ENCODE measurements around the gene RUNDC3A.

DNA sequence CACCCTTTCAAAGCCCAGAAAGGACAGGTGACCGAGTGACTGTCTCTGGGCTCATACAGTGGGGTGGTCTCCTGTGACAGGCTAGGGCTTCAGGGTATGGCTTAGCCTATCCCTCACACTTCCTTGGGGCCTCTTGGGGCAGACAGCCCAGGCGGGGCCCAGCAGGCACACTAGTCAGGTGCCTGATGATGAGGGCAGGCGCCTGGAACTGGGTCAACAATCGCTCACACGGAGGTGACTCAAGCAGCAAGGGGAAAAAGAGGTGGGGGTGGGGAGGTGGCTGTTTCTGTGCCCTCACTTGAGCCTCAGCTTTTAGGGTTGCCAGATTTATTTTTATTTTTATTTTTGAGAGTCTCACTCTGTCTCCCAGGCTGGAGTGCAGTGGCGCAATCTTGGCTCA is 30.3 kb downstream of the RUNDC3A start:
- TF ChIP-seq CTCF (IDR thresholded peaks at IDR 0.05; ENCODE audit: insufficient read depth, low read length, poor library complexity, severe bottlenecking) (no peak), EZH2phosphoT487 (conservative IDR thresholded peaks at IDR 0.05; ENCODE audit: low read length) (no peak)

Measured in SU-DHL-6 (cell line).